HG02943 (cell line): ENCODE data around the gene KLHL29.
"Not testable (repeated sequence)": the region's sequence is repeated elsewhere in the genome, so short reads cannot be mapped to it uniquely, and the experiment has no call there.

Source experiments
- ATAC-seq: cut with Tn5 transposase; IDR thresholded peaks from one replicate; pipeline ENCODE4 v1.9.1; 2021; ENCODE audit warnings: mild to moderate bottlenecking, low read depth, moderate library complexity; ENCODE audit not compliant: unreplicated experiment

Gene KLHL29

DNA sequence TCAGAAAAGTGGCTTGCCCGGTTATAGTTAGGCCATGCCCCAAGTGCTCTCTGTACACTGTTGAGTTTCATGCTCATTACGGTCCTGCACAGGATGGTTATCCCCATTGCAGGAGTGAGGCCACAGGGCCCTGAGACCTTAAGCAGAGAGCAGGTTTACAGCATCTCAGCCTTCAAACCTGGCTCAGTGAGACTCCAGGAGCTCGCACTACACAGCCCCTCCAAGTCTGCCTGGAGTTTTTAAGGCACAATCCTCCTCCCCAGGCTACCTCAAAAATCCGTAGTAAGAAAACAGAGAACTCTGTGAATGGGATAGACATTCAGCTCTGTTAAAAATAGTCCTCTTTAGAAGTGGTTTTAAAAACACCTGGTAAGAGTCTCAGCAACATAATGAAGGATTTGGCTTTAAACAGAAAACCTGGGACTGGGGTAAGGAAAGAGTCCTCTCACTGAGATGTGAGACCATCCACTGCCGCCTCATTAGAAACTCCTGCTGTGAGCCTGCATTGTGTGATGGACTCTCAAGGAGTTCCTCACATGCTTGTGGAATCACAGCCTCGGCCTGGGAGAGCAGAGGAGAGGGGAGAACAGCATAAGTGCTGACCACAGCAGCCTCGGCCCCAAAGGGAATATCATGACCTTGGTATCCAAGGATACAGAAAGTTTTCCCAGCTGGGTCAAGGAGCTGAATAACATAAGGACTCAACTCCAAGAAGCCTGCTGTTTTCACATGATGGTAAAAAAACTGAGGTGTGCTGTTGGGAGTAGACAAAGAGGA, 327.2 kb downstream of the KLHL29 start:
- ATAC-seq, result no peak

DNA sequence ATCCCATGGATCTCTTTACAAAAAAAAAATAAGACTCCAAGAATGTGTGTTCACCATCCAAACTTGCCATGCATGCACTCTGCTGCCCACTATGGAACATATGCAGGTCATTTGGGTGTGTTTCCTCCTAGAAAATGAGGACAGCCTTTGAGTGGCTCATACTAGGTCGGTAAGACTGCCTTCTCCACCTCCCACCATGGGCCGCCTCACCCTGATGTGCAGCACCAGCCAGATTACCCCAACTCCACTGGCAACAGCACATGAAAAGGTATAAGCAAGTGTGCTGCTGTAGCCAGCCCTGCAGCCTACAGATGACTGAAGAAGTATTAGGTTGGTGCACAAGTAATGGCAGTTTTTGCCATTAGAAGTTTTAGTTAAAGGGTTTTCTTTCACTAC, 327.8 kb downstream of the KLHL29 start:
- no peak for ATAC-seq

DNA sequence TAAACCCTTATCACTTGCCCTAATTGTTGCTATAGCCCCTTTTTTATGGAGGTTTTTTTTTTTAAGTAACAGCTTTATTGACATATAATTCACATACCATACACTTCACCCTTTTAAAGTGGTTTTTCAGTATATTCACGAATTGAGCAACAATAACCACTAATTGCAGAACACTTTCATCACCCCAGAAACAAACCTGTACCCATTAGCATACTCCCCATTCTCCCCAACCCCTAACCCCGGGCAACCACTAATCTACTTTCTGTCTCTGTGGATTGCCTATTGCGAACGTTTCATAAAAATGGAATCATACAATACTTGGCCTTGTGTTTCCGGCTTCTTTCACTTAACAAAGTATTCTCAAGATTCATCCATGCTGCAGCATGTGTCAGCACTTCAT, 328.4 kb downstream of the KLHL29 start:
- ATAC-seq, result no peak

DNA sequence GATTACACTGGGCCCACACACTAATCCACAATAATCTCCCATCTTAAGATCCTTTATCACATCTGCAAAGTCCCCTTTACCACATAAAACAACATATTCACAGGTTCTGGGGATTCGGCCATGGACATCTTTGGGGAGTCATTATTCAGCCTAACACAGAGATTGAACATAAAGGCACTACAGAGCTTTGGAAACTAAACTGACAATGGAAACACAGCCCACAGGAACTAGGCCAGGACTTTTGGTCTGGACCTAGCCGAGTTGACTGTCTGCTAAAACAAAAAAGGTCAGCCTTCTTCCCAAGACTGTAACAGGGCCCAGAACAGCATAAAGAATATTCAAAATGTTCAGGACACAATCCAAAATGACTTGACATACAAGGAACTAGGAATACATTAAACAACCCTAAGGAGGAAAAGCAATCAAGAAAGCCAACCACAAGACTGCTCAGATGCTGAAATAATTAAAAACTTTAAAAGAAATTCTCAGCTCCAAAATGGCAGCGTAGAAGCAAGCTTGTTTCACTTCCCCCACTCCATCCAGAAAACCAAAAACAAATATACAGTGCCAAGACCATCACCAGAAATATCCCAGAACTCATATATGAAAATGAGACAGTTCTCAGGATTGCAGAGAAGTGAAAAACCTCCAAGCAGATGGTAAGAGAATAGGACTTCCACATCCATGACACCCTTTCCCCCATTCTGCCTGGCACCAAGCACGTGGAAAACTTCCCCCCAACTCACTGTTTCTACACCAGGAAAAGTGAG, 334.1 kb downstream of the KLHL29 start:
- ATAC-seq, result no peak

DNA sequence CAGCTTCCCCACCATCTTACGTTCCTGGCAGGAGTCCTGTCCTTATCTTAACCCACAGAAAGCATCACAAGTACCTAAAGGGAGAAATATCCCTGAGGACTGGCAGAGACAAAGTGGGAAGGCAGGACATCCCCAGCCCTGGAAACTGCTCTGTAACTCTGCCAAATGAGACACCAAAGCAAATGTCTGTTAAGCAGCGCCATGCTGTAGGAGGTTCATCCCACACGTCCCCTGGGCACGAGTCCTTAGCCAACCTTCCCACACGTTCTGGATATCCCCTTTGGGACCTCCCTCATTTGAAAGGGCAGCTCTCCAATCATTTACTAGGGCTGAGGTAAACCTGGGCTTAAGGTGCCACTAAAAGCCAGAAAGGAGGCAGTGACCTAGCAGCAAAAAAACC, 334.7 kb downstream of the KLHL29 start:
- ATAC-seq, result no peak

DNA sequence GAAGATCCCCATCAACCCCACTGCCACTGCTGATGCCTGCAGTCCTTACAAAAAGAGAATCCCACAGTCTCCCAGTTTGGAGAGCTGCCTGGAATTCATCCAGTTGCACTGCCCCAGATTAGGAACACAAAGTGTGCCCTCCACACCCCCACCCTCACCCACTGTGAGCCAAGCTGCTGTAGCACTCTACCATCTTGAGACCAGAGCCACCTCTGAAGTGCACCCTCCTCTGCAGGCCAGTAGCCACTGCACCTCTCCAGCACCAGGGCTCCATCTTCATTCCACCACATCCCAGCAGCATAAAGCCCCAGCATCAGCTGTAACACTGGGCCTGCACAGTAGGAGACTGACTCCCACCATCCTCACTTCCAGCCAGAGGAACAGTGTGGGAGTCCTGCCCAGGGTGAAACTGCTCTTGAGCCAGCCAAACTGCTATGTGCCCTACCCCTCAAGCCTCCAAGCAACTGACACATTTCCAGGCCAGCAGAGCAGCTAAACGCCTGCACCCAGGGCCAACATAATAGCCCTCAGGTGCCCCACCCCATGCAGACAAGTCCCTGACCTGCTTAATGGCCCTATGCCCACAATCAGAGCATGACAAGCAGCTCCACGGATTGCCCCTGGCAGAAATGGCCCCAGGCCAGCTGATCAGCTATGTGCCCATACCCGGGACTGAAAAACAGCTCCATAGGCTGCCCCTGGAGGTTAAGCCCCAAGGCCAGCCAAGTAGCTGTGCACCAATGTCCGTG, 335.9 kb downstream of the KLHL29 start:
- ATAC-seq, result no peak

DNA sequence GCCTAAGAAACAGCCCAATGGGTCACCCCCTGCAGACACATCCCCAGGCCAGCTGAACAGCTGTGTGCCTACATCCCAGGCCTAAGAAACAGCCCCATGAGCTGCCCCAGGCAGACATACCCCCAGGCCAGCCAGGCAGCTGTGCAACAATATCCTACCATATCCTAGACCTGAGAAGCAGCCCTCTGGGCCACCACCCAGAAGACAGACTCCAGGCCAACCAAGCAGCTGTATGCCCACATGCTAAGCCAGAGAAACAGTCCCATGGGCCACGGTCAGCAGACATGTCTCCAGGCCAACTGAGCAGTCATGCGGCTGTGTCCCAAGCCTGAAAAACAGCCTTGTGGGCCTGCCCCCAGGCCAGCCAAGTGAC, 336.5 kb downstream of the KLHL29 start:
- no peak for ATAC-seq

DNA sequence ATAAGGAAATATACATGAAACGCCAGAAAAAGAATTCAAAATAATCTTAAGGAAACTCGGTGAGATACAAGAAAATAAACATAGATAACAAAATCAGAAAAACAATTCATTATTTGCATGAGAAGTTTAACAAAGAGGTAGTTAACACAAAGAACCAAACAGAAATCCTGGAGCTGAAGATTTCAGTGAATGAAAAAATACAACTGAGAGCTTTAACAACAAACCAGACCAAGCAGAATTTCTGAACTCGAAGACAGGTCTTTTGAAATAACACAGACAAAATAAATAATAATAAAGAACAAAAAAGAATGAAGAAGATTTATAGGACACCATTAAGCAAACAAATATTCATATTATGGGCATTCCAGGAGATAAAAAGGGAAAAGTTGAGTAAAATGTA, 337.3 kb downstream of the KLHL29 start:
- ATAC-seq, result no peak

DNA sequence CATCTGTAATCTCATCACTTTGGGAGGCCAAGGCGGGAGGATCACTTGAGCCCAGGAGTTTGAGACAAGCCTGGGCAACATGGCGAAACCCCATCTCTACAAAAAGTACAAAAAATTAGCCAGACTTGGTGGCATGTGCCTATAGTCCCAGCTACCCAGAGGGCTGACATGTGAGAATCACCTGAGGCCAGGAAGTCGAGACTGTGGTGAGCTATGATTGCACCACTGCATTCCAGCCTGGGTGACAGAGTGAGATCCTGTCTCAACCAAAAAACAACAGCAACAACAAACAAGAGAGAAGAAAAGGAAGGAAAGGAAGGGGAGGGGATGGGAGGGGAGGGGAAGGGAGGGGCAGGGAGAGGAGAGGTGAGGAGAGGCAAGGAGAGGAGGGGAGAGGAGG, 338.1 kb downstream of the KLHL29 start:
- ATAC-seq, result not testable (repeated sequence)

DNA sequence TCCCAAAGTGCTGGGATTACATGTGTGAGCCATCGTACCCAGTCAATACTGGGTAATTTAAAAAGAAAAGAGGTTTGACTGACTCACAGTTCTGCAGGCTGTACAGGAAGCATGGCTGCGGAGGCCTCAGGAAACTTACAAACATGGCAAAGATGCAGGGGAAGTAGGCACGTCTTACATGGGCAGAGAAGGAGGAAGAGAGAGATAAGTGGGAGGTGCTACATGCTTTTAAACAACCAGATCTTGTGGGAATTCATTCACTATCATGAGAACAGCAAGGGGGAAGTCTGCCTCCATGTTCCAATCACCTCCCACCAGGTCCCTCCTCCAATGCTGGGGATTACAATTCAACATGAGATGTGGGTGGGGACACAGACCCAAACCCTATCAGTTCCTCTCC, 349.4 kb downstream of the KLHL29 start:
- no peak for ATAC-seq

DNA sequence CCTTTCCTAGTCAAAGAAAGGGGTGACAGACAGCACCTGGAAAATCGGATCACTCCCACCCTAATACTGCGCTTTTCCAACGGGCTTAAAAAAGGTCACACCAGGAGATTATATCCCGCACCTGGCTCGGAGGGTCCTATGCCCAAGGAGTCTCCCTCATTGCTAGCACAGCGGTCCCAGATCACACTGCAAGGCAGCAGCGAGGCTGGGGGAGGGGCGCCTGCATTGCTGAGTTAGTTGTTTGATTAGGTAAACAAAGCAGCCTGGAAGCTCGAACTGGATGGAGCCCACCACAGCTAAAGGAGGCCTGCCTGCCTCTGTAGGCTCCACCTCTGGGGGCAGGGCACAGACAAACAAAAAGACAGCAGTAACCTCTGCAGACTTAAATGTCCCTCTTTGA, 351.8 kb downstream of the KLHL29 start:
- not testable (repeated sequence) for ATAC-seq

DNA sequence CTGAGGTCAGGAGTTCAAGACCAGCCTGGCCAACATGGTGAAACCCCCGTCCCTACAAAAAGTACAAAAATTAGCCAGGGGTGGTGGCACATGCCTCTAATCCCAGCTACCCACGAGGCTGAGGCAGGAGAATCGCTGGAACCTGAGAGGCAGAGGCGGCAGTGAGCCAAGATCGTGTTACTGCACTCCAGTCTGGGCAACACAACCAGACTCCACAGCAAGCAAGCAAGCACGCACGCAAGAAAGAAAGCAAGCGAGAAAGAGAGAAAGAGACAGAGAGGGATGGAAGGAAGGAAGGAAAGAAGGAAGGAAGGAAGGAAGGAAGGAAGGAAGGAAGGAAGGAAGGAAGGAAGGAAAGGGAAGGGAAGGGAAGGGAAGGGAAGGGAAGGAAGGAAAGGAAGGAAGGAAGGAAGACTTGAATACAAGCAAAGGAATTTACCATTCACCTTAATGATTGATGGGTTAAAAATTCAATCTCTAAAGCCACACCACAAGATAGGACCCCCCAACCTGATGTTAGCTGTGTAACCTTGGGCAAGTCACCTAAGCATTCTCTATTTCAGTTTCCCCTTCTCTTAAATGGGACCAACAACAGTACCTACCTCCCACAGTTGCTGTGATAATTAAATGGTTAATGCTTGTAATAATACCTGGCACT, 360.2 kb downstream of the KLHL29 start:
- ATAC-seq, result no peak

DNA sequence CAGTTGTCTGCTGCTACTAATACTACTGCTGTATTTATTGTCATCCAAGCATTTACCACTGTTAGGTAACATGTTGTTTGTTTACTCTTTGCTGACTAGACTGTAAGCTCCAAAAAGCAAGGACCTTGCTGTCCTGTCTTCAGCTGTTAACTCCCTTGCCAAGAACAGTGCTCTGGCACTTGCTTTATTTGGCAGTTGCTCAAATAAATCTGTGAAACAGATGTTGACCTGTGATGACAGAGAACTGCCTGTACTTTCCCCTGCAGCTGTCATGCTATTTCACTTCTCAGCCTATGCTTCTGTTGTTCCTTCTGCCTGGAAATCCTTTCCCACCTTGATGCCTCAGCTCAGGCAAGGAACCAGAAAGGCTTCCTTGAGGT, 360.7 kb downstream of the KLHL29 start:
- no peak for ATAC-seq

DNA sequence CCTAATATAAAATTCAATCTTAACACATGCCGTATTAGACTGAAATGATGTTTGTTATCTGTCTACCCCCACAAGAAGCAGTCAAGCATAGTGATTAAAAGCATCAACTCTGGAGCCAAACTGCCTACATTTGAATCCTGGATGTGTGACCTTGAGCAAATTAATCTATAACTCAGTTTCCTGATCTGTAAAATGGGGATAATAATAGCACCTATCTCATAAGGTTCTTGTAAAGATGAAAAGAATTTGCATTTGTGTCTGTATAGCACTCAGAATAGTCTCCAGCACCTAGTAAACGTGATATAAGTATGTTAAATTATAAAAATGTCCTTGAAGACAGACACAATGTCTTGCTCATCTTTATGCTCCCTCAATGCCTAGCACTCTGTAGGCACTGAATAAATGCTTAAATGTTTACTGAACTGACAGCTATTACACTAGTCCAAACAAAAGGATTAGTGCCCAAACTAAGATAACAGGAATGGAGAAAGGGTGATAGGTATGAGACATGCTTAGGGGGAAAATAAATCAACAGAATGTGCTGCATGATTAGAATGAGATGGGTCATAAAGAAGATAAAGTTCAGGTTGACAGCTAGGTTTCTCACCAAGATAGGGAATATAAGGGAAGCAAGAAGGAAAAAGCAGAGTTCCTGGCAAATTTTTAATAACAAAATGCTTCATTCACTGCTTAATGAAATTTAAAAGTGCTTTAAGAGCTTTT, 361.3 kb downstream of the KLHL29 start:
- ATAC-seq, result no peak

DNA sequence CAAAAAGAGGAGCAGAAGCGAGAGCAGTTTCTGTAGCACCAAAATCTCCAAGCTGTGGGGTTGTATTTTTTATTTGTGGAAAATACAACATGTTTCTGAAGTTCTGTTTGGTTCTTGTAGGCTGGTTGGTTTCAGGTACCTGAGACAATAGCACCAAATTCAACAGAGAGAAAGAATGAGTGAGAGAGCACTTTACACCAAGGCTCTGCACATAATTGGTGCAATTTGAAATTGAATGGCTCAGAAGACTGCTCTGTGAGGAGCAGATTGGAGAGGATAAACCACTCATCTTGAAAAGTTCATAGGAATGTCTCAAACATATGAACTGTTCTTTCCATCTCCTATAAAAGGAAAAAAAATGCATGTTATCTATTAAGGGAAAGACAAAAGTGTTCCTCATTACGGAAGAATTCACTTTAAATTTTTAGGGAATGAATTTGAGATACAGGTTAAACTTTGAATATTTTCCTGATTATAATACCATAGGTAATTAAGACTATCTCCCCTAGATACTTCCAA, 366.8 kb downstream of the KLHL29 start:
- ATAC-seq, result no peak

DNA sequence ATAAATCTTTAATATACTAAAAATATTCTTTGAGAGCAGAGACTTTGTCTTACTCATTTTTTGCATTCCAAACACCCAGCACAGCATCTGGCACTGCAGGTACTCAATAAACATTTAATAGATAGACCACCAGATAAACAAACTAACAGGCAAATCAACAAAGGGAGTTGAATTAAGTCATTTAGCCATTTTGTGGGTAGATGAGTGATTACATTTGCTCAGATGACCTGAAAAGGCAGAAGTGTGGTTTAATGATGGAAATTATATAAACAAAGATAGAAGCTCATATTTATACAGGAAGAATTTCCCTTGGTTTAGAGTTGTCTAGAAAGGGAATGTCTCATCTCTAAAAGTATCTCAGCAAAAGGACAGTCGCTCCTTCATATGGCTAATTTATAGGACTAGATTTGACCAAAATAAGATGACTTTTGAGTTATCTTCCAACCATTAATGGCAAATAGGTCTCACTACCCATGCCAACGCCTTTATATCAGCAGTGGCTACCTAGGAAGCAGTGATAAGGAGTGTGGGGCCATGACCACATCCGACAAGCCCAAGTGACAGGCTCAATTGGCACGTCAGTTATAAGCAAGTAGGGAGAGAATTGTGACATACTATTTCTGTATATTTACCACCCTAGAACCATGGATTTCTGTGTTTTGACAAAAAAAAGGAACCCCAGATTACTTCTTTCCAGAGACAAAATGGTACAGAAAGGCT, 368.5 kb downstream of the KLHL29 start:
- no peak for ATAC-seq

DNA sequence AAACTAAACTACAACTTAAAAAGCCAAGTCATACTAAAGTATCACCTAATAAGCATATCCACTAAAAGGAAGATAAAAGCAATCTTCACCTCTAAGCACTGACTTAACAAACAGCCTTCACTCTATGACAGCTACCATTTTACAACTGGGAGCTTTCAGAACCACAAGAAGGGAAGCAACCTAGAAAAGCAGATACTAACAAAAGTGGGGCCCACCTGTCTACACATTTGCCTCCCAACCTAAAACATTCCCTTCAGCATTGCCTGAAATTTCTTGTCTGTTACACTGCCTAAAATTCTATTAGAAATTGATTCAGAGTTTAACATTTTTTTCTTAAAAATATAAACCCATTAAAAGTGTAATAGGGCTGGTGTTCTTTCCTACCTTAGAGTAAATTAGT, 370.0 kb downstream of the KLHL29 start:
- no peak for ATAC-seq

DNA sequence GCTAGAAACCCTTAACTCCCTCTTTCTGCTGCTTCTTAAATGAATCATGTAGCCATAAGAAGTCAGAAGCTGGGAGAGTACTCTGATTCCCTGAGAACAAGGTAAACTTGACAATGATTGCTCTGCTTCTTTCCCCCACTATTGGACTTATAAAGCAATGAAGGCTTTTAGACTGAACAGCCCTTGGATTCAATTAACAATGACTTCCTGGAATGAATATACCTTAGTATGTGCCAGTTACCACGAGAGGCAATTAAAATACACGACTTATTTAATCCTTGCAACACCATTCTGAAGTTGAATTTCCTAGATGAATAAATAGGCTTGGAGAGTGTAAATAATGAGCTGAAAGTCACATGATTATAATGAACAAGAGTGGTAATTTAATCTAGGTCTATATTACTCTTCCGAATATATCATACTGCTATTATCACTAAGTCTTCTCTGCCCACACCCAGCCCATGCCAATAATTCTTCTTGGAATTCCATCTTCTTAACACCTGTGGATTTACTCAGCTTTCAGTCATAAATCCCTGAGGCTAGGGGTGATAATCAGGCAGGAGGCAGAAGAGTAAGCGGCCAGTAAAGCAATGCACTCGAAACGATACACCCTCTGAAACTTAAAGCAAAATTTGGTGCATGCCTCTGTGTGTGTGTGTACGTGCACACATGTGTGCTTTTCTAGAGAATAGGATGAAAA, 371.8 kb downstream of the KLHL29 start:
- no peak for ATAC-seq
